ENCODE data around the gene OR6F1. TPM values are rescaled to one million over a fixed set of nuclear protein-coding genes. Genes with fewer than 3 reads are reported as not detected.

OR6F1 gene
- total and polyA plus RNA-seq, 10 of the 15 experiments (the other 5 are each of a cell fraction or from before 2014, with no cell fraction given): not detected

DNA sequence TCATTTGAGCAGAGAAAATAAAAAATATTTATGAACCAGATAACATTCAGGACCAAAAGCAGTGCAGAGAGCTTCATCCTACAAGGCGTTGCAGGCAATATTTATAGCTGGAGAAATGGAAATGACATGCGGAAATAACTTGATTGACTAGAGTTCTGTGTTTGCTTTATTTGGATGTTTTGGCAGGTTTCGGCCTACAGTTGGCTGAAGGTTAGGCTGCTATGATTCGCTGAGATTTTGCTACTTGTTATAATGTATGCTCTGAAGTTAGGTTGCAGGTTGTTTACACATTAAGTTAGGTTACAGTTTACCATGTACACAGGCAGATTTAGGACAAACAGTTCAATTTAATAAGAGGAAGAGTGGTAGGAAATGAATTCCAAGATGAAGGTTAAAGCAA is 36.3 kb downstream of the OR6F1 start:
- no peak overlapping the region for H3K9ac ChIP-seq (ENCODE audit: control insufficient read depth, insufficient read depth, low read length)
- no TSS peak for BruUV-seq (replicated peaks)
- intact Hi-C loops (cut with micrococcal nuclease; ENCODE audit: unreplicated experiment): no loop called here
- ChIA-PET RAD21 (ENCODE audit: unreplicated experiment) (no interaction called here), POLR2A (no interaction called here), CTCF (interaction anchor here (0.9 to 1.5 kb wide), 2 partner anchors 13 to 56 kb away, joined by 3 to 6 read pairs; no protein-coding TSS in a partner anchor), SMC1A (ENCODE audit: uncharacterized antibody, unreplicated experiment) (interaction anchor here (0.6 to 1.2 kb wide), 2 partner anchors 37 to 175 kb away, joined by 3 read pairs; no protein-coding TSS in a partner anchor)
- H3K79me2 ChIP-seq (ENCODE audit: control insufficient read depth, insufficient read depth, low read length): no peaks in the 10 kb centered on the region
- H4K20me1 ChIP-seq (ENCODE audit: control insufficient read depth, insufficient read depth): no peaks in the 10 kb centered on the region
- H3K4me1 ChIP-seq (ENCODE audit: control insufficient read depth, insufficient read depth, low read length): no peaks in the 10 kb centered on the region
- H2AFZ ChIP-seq (ENCODE audit: control insufficient read depth, low read depth, low read length): no peak overlapping the region
- H3K36me3 ChIP-seq (ENCODE audit: control insufficient read depth in 2 of 2, insufficient read depth in 2 of 2, low read length in 1 of 2): no peaks in the 10 kb centered on the region
- no peaks in the 10 kb centered on the region for H3K27me3 ChIP-seq (replicated peaks in 1 of 2; ENCODE audit: control insufficient read depth in 2 of 2, insufficient read depth in 2 of 2, low read length in 1 of 2)
- 34% methylated on average over 4 of the region's 4 CpGs for WGBS (ENCODE audit: insufficient coverage, insufficient replicate concordance, low lambda C conversion rate, missing lambda C conversion rate)
- no peaks in the 10 kb centered on the region for H3K9me3 ChIP-seq (replicated peaks; ENCODE audit: control insufficient read depth, insufficient read depth, low read length)
- no peak overlapping the region for H3K4me3 ChIP-seq
- no peak overlapping the region for H3K27ac ChIP-seq (ENCODE audit: control insufficient read depth, insufficient read depth)
- DNase-seq (ENCODE audit: low read depth, low spot score) (no peak), ATAC-seq (no peak), FAIRE-seq (no peak)
- in situ Hi-C loops (cut with MboI): no loop called here
- H3K4me2 ChIP-seq (ENCODE audit: control insufficient read depth, insufficient read depth): no peak overlapping the region
- no peak for TF ChIP-seq ZSCAN29 (IDR thresholded peaks at IDR 0.05)
- no peak for TF ChIP-seq CHD1 (IDR thresholded peaks at IDR 0.05; ENCODE audit: low read depth, low read length)
- TF ChIP-seq SMARCA5 (IDR thresholded peaks at IDR 0.05): no peak
- TF ChIP-seq ZZZ3 (IDR thresholded peaks at IDR 0.05; ENCODE audit: control insufficient read depth, insufficient read length, low read depth): no peak
- no peak for TF ChIP-seq TCF12 (IDR thresholded peaks at IDR 0.05; ENCODE audit: low read depth, low read length)
- no peak for TF ChIP-seq ZNF24 (IDR thresholded peaks at IDR 0.05)
- TF ChIP-seq, protein P1, sequence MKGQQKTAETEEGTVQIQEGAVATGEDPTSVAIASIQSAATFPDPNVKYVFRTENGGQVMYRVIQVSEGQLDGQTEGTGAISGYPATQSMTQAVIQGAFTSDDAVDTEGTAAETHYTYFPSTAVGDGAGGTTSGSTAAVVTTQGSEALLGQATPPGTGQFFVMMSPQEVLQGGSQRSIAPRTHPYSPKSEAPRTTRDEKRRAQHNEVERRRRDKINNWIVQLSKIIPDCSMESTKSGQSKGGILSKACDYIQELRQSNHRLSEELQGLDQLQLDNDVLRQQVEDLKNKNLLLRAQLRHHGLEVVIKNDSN (IDR thresholded peaks at IDR 0.05; ENCODE audit: borderline replicate concordance, extremely low read length, insufficient read depth, low read depth, low read length): no peak
- TF ChIP-seq SPI1 (IDR thresholded peaks at IDR 0.05; ENCODE audit: borderline replicate concordance, insufficient read depth, low read depth, low read length): no peak
- no peak for TF ChIP-seq TAF1 (IDR thresholded peaks at IDR 0.05; ENCODE audit: borderline replicate concordance, low read depth, low read length)
- TF ChIP-seq MEF2A (IDR thresholded peaks at IDR 0.05; ENCODE audit: insufficient read depth, low read depth, low read length): no peak
- no peak for TF ChIP-seq PRDM15 (CRISPR knock-in tag; IDR thresholded peaks at IDR 0.05)
- no peak for TF ChIP-seq CBX3 (IDR thresholded peaks at IDR 0.05; ENCODE audit: borderline replicate concordance, low read depth)
- no peak for TF ChIP-seq RB1 (IDR thresholded peaks at IDR 0.05; ENCODE audit: borderline replicate concordance)
- TF ChIP-seq FOXK2 (IDR thresholded peaks at IDR 0.05): no peak
- no peak for TF ChIP-seq USF2 (IDR thresholded peaks at IDR 0.05; ENCODE audit: borderline replicate concordance, low read depth, low read length)
- no peak for TF ChIP-seq SRF (IDR thresholded peaks at IDR 0.05; ENCODE audit: low read depth in 2 of 2, low read length in 2 of 2)
- no peak for TF ChIP-seq ZNF207 (IDR thresholded peaks at IDR 0.05; ENCODE audit: borderline replicate concordance)
- TF ChIP-seq TARDBP (IDR thresholded peaks at IDR 0.05; ENCODE audit: borderline replicate concordance): no peak

Measured in GM12878 (cell line).